GM12875 (cell line): ENCODE measurements around the gene RITA1.

Source experiments
- H3K4me3 ChIP-seq: one replicate; pipeline ENCODE4 v1.5.1; 2011; ENCODE audit warnings: low read depth, low read length, control low read depth
- CTCF ChIP-seq: IDR thresholded peaks from 2 replicates; pipeline ENCODE4 v1.5.1; 2011; ENCODE audit warnings: low read depth, mild to moderate bottlenecking, control low read depth, inconsistent platforms, low read length, moderate library complexity, borderline replicate concordance; ENCODE audit not compliant: insufficient read depth

The RITA1 gene

GRCh38 chr12:113155646-113156045 is 29.9 kb upstream of the RITA1 start:
- TF ChIP-seq CTCF = no peak
- no peak overlapping the region for H3K4me3 ChIP-seq

- no peak for TF ChIP-seq CTCF
- no peak overlapping the region for H3K4me3 ChIP-seq
Measured at GRCh38 chr12:113157218-113157859, 28.2 kb upstream of the RITA1 start.

GRCh38 chr12:113158439-113159203 is 26.9 kb upstream of the RITA1 start:
- no peak for TF ChIP-seq CTCF
- H3K4me3 ChIP-seq = no peak overlapping the region

- TF ChIP-seq CTCF = no peak
- H3K4me3 ChIP-seq = no peak overlapping the region
Measured at GRCh38 chr12:113159937-113160336, 25.6 kb upstream of the RITA1 start.

GRCh38 chr12:113161415-113162016 is 24.0 kb upstream of the RITA1 start:
- no peak overlapping the region for H3K4me3 ChIP-seq
- TF ChIP-seq CTCF = no peak

GRCh38 chr12:113162102-113163029 is 23.2 kb upstream of the RITA1 start:
- no peak for TF ChIP-seq CTCF
- H3K4me3 ChIP-seq = no peak overlapping the region
